NB4 (cell line): ENCODE measurements around the gene DDX42.

ENCODE experiments used
- POLR2A ChIP-seq: IDR thresholded peaks from 2 replicates; pipeline ENCODE4 v1.6.1; 2011; ENCODE audit warnings: mild to moderate bottlenecking; ENCODE audit not compliant: insufficient read length; ENCODE audit errors: extremely low read depth
- TF ChIP-seq, protein P1 (sequence below): IDR thresholded peaks from one replicate; pipeline ENCODE4 v1.5.1; 2012; ENCODE audit warnings: low read depth, low read length
- TF ChIP-seq, protein P2 (sequence below): IDR thresholded peaks from 2 replicates; pipeline ENCODE4 v1.6.1; 2011; ENCODE audit warnings: low read depth, low read length

DNA sequence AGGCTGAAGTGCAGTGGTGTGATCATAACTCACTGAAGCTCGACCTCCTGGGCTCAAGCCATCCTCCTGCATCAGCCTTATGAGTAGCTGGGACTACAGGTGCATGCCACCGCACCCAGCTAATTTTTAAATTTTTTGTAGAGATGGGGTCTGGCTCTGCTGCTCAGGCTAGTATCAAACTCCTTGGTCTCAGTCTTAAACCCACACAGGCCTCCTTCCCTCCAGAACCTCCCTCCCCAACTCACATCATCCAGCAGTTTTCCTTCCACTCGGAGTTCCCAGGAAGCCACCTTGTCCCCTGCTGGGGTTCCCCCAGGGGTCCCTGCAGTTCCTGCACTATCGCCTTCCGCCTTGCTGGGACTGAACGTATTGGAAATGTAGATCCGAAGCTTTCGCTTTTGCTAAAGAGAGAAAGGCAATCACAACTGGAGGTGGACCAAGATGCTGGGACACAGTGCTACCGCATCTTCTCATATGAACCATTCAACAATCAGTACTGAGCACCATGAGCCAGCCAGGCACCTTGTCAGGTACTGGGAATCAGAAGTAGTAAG lies 61.3 kb downstream of the DDX42 start:
- TF ChIP-seq, protein P1, sequence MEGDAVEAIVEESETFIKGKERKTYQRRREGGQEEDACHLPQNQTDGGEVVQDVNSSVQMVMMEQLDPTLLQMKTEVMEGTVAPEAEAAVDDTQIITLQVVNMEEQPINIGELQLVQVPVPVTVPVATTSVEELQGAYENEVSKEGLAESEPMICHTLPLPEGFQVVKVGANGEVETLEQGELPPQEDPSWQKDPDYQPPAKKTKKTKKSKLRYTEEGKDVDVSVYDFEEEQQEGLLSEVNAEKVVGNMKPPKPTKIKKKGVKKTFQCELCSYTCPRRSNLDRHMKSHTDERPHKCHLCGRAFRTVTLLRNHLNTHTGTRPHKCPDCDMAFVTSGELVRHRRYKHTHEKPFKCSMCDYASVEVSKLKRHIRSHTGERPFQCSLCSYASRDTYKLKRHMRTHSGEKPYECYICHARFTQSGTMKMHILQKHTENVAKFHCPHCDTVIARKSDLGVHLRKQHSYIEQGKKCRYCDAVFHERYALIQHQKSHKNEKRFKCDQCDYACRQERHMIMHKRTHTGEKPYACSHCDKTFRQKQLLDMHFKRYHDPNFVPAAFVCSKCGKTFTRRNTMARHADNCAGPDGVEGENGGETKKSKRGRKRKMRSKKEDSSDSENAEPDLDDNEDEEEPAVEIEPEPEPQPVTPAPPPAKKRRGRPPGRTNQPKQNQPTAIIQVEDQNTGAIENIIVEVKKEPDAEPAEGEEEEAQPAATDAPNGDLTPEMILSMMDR: no peak
- TF ChIP-seq, protein P2, sequence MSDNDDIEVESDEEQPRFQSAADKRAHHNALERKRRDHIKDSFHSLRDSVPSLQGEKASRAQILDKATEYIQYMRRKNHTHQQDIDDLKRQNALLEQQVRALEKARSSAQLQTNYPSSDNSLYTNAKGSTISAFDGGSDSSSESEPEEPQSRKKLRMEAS: no peak
- no peak for TF ChIP-seq POLR2A
